Measurements from ENCODE around the gene CNGA2. TPM values are rescaled to one million over a fixed set of nuclear protein-coding genes. Genes with fewer than 3 reads are reported as not detected.

The CNGA2 gene
- total and polyA plus RNA-seq, 2 experiments from 2014 or later, result not detected

DNA sequence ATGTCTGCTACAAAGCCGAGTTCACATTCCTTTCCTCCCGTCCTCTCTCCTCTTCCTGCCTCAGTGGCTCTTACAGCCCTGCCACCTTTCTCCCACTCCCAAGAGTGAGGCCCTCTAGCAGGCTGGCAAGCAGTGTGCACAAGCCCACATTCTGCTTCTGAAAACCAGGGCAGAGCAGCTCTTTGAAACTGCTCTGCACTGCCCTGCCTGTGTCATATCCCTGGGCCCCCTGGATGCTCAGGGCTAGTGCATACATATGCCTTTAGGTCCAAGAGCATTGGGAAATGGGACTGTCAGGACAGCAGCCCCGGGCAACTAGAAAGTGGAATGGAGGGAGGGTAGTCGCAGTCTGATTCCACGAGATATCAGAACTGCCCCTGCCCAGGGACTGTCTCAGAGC, 42.4 kb downstream of the CNGA2 start:
- Histone ChIP-seq H3K79me2 (replicated peaks; ENCODE audit: insufficient read depth) (no peaks in the 10 kb centered on the region), H3K27me3 (ENCODE audit: insufficient read depth) (no peaks in the 10 kb centered on the region), H2AFZ (no peak overlapping the region), H3K4me2 (no peak overlapping the region), H3K9me2 (ENCODE audit: insufficient read depth) (no peaks in the 10 kb centered on the region), H3K27ac (ENCODE audit: low read depth) (no peak overlapping the region), H4K20me1 (replicated peaks; ENCODE audit: insufficient read depth) (no peaks in the 10 kb centered on the region), H3K4me1 (ENCODE audit: insufficient read depth) (no peaks in the 10 kb centered on the region; the same call in 1 of the 2 replicates), H3F3A (replicated peaks; ENCODE audit: low read depth) (no peaks in the 10 kb centered on the region), H3K36me3 (ENCODE audit: insufficient read depth) (no peaks in the 10 kb centered on the region), H3K4me3 (no peak overlapping the region)
- Mint-ChIP-seq H3K27ac (no peak overlapping the region), H3K4me3 (no peak overlapping the region), H3K4me1 (peaks cover 13% of the 10 kb centered on the region), H3K27me3 (ENCODE audit: insufficient read depth, low read depth, poor library complexity) (peaks cover 3% of the 10 kb centered on the region), H3K9me3 (no peaks in the 10 kb centered on the region; the same call in 2 of the 3 replicates), H3K36me3 (ENCODE audit: low read depth) (no peaks in the 10 kb centered on the region)
- ATAC-seq (no peak), DNase-seq (ENCODE audit: low spot score) (no peak)
- no peak for TF ChIP-seq ZNF114 (CRISPR knock-in tag; IDR thresholded peaks at IDR 0.05)
- no peak for TF ChIP-seq ZNF331 (CRISPR knock-in tag; IDR thresholded peaks at IDR 0.05; ENCODE audit: low read depth)
- no peak for TF ChIP-seq EZH2phosphoT487 (IDR thresholded peaks at IDR 0.05; ENCODE audit: unreplicated experiment)
- TF ChIP-seq JUNB (IDR thresholded peaks at IDR 0.05; ENCODE audit: unreplicated experiment), result no peak

GRCh38 chrX:151779258-151779657, 44.7 kb downstream of the CNGA2 start:
- H3K36me3 ChIP-seq (ENCODE audit: insufficient read depth), result no peaks in the 10 kb centered on the region
- no peak overlapping the region for H2AFZ ChIP-seq
- no peak overlapping the region for H3K4me3 Mint-ChIP-seq
- H3K4me1 ChIP-seq (ENCODE audit: insufficient read depth), result no peaks in the 10 kb centered on the region; the same call in 1 of the 2 replicates
- no peaks in the 10 kb centered on the region for H3K36me3 Mint-ChIP-seq (ENCODE audit: low read depth)
- DNase-seq (ENCODE audit: low spot score) (no peak), ATAC-seq (no peak)
- peaks cover 13% of the 10 kb centered on the region for H3K4me1 Mint-ChIP-seq
- H3K27me3 ChIP-seq (ENCODE audit: insufficient read depth), result no peaks in the 10 kb centered on the region
- no peak overlapping the region for H3K4me2 ChIP-seq
- H4K20me1 ChIP-seq (replicated peaks; ENCODE audit: insufficient read depth), result no peaks in the 10 kb centered on the region
- H3K27me3 Mint-ChIP-seq (ENCODE audit: insufficient read depth, low read depth, poor library complexity), result peaks cover 3% of the 10 kb centered on the region
- H3F3A ChIP-seq (replicated peaks; ENCODE audit: low read depth), result no peaks in the 10 kb centered on the region
- no peak overlapping the region for H3K4me3 ChIP-seq
- no peak overlapping the region for H3K27ac Mint-ChIP-seq
- no peak overlapping the region for H3K27ac ChIP-seq (ENCODE audit: low read depth)
- no peaks in the 10 kb centered on the region; the same call in 2 of the 3 replicates for H3K9me3 Mint-ChIP-seq
- H3K79me2 ChIP-seq (replicated peaks; ENCODE audit: insufficient read depth), result no peaks in the 10 kb centered on the region
- H3K9me2 ChIP-seq (ENCODE audit: insufficient read depth), result no peaks in the 10 kb centered on the region
- TF ChIP-seq, protein P1, sequence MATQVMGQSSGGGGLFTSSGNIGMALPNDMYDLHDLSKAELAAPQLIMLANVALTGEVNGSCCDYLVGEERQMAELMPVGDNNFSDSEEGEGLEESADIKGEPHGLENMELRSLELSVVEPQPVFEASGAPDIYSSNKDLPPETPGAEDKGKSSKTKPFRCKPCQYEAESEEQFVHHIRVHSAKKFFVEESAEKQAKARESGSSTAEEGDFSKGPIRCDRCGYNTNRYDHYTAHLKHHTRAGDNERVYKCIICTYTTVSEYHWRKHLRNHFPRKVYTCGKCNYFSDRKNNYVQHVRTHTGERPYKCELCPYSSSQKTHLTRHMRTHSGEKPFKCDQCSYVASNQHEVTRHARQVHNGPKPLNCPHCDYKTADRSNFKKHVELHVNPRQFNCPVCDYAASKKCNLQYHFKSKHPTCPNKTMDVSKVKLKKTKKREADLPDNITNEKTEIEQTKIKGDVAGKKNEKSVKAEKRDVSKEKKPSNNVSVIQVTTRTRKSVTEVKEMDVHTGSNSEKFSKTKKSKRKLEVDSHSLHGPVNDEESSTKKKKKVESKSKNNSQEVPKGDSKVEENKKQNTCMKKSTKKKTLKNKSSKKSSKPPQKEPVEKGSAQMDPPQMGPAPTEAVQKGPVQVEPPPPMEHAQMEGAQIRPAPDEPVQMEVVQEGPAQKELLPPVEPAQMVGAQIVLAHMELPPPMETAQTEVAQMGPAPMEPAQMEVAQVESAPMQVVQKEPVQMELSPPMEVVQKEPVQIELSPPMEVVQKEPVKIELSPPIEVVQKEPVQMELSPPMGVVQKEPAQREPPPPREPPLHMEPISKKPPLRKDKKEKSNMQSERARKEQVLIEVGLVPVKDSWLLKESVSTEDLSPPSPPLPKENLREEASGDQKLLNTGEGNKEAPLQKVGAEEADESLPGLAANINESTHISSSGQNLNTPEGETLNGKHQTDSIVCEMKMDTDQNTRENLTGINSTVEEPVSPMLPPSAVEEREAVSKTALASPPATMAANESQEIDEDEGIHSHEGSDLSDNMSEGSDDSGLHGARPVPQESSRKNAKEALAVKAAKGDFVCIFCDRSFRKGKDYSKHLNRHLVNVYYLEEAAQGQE (IDR thresholded peaks at IDR 0.05; ENCODE audit: unreplicated experiment), result no peak
- no peak for TF ChIP-seq JUNB (IDR thresholded peaks at IDR 0.05; ENCODE audit: unreplicated experiment)
- TF ChIP-seq NANOG (IDR thresholded peaks at IDR 0.05; ENCODE audit: borderline replicate concordance), result no peak
- no peak for TF ChIP-seq POLR2AphosphoS5 (IDR thresholded peaks at IDR 0.05; ENCODE audit: low read depth)
- no peak for TF ChIP-seq ZNF331 (CRISPR knock-in tag; IDR thresholded peaks at IDR 0.05; ENCODE audit: low read depth)
- no peak for TF ChIP-seq ZNF462 (CRISPR knock-in tag; IDR thresholded peaks at IDR 0.05)
- no peak for TF ChIP-seq ZNF114 (CRISPR knock-in tag; IDR thresholded peaks at IDR 0.05)
- no peak for TF ChIP-seq EZH2 (IDR thresholded peaks at IDR 0.05; ENCODE audit: low read depth, unreplicated experiment)
- no peak for TF ChIP-seq CREB1 (CRISPR knock-in tag; IDR thresholded peaks at IDR 0.05; ENCODE audit: low read depth)
- TF ChIP-seq, protein P2, sequence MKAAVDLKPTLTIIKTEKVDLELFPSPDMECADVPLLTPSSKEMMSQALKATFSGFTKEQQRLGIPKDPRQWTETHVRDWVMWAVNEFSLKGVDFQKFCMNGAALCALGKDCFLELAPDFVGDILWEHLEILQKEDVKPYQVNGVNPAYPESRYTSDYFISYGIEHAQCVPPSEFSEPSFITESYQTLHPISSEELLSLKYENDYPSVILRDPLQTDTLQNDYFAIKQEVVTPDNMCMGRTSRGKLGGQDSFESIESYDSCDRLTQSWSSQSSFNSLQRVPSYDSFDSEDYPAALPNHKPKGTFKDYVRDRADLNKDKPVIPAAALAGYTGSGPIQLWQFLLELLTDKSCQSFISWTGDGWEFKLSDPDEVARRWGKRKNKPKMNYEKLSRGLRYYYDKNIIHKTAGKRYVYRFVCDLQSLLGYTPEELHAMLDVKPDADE (IDR thresholded peaks at IDR 0.05), result no peak
- no peak for TF ChIP-seq STAT1 (IDR thresholded peaks at IDR 0.05; ENCODE audit: unreplicated experiment)

Measured in GM23338 (cell line).